NCI-H524 treated with DMSO at 0.1 percent for 48 hours (cell line): ENCODE data around the gene RSPO4.

ENCODE experiments used
- DNase-seq: peaks from one replicate; lab custom pipeline; 2025; lab: John Stamatoyannopoulos, UW

RSPO4 gene

GRCh38 chr20:967796-968742, 34.0 kb downstream of the RSPO4 start:
- no peak for DNase-seq

DNA sequence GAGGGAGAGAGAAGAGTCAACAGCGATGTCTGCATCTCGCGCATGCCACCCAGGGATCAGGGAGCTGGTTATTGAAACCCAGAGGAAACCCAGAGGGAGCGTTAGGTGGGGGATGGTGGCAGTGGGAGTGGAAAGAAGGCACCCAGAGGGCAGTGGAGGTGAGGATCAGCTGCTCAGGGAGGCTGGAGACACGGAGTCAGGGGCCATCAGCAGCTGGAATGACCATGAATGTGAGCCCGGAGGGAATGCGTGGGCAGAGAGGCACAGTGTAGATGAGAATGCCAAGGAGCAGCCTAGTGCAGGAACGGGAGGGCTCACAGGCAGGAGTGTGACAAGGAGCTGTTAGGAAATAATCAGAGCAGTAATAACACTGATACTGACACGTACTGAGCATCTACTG, 36.2 kb downstream of the RSPO4 start:
- no peak for DNase-seq

- no peak for DNase-seq
Measured at GRCh38 chr20:963795-964194, 38.3 kb downstream of the RSPO4 start.

DNA sequence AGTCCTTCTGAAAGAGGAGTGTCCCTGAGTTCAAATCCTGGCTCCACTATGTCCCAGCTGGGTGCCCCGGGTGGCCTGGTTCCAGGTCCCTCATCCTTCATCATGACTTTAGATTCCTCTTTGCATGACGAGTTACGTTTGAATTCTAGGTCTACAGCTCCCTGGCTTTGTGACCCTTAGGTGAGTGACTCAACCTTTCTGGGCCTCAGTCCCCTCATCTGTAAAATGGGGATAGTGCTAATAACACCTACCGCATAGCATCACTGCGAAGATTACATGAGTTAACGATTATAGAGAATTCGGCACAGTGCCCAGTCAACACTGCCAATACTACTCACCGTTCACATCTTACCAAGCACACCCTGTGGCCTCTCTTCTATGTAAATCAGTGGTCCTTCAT, 39.4 kb downstream of the RSPO4 start:
- DNase-seq = no peak

DNA sequence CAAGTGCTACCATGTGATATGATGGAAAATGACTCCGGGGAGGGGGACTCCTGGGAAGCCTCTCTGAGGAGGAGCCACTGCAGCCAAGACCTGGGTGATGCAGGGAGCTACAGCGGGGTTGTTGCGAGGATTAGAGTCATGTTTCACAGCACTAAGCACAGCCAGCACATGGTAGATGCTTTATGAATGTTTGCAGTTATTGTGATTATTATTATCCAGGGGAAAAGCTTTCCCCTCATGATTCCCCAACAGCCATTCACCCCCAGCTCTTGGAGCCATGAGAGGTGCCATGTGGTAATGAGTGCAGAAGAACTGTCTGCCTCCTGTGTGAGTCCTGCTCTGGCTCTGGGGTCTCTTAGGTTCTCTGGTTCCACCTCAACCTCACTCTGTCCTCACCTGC, 39.9 kb downstream of the RSPO4 start:
- no peak for DNase-seq

DNA sequence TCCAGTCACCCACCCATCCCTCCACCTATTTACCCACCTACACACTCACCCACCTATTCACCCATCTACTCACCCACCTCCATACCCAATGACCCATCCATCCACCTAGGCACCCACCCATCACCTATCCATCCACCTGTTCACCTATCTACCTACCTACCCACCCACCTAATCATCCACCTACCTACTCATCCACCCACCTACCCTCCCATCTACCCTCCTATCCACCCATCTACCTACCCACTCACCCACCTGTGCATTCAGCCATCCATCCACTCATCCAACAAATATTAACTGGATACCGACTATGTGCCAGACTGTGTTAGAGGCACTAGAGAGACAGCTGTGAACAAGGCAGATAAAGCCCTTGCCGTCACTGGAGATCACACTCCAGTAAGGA, 40.3 kb downstream of the RSPO4 start:
- DNase-seq = no peak

GRCh38 chr20:959996-960615, 42.0 kb downstream of the RSPO4 start:
- DNase-seq = no peak

DNA sequence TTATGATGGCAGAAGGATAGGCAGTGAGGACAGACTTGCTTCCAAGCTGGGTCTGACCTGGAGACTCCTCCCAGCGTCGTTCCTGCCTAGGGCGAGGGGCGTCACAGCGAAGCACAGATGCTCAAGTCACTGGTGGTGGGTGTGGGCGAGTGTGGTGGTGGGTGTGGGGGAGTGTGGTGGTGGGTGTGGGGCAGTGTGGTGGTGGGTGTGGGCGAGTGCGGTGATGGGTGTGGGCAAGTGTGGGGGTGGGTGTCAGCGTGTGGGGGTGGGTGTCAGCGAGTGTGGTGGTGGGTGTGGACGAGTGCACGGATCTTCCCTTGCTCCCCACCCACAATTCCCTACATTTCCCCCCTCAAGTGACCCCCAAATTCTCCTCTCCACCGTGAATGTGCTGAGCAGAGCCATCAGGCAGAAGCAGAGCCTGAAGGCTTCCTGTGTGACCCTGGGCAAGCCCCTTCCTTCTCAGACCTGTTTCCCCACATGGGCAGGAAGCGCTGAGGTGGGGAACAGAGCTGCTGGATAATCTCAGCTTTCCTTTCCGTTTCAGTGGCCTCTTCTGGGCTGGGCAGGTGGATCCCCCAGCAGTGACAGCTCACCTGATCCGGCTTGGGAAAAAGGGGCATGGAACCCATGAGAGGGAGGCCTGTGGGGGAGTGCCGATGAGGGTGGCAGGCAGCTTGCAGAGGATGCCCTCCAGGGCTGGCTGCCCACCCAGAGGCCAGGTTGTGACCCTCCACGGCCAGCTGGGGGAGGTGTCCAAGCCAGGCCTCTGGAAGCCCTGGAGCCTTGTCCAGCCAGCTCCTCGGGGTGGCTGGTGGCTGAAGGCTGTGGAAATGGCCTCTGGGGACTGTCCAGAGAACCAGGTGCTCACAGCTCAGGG, 42.9 kb downstream of the RSPO4 start:
- no peak for DNase-seq

GRCh38 chr20:957544-957943, 44.6 kb downstream of the RSPO4 start:
- DNase-seq = no peak

DNA sequence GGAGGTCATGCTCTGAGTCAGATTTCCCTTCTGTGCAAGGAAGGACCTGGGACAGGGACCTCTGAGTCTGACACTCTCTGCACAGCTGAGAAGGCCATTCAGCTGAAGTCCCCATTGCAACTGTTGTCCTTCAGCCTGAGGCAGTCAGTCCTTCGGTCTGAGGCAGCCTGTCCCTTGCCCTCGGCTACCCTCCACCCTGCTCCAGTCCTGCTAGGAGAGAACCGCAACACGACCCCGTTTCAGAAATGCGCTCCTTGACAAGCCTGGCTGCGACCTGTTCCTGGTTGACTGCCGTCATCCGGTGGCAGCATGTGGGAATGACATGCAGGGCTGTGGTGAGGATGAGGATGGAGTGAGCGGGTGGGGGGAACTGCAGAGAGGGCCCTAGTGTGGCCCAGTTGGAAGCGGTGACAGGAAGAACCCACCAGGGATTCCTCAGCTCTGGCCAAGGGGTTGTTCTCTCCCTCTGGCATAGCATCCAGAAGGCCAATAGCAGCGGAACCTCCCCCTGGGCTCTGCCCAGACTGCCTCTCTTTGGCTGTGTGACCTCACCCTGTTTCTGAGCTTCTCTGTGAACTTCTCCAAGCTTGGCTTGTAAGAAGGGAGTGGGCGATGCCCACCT, 45.7 kb downstream of the RSPO4 start:
- no peak for DNase-seq

- DNase-seq = no peak
Measured at GRCh38 chr20:955656-956055, 46.5 kb downstream of the RSPO4 start.

DNA sequence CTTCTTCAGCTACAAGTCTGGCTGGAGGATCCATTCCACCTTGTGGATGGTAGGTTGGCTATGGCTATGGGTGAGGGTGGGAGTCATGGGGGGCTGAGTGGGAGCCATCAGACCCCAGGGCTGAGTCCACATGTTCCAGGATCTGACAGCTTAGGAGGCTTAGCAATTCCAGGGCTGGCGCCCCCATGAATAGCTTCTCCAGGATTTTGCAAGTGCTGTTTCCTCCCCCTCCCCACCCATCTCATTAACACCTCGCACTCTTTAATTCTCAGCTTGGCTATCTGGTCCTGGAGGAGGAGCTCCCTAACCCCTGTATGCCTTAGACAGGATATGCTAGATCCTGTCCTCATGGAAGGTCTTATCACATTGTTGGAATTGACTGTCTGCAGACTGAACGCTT, 47.0 kb downstream of the RSPO4 start:
- DNase-seq = no peak

DNA sequence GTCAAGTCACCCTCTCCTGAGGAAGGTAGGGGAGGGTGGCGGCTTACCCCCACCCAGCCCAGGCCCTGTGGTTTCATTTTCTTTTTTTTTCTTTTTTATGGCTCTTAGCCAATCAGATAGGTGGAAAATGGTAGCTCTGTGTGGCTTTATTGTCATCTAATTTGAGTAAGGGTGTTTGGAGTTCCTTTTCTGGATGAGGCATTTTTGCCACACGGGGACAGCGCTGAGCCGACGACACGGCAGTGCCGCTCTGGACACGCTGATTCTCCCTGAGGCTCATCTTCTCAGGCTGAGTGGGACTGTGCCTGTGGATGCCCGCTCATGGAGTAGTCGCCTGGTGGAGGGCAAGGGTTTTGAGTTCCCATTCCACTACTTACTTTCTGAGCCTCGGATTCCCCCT, 48.4 kb downstream of the RSPO4 start:
- DNase-seq = no peak

GRCh38 chr20:952196-952795, 49.8 kb downstream of the RSPO4 start:
- DNase-seq = no peak

DNA sequence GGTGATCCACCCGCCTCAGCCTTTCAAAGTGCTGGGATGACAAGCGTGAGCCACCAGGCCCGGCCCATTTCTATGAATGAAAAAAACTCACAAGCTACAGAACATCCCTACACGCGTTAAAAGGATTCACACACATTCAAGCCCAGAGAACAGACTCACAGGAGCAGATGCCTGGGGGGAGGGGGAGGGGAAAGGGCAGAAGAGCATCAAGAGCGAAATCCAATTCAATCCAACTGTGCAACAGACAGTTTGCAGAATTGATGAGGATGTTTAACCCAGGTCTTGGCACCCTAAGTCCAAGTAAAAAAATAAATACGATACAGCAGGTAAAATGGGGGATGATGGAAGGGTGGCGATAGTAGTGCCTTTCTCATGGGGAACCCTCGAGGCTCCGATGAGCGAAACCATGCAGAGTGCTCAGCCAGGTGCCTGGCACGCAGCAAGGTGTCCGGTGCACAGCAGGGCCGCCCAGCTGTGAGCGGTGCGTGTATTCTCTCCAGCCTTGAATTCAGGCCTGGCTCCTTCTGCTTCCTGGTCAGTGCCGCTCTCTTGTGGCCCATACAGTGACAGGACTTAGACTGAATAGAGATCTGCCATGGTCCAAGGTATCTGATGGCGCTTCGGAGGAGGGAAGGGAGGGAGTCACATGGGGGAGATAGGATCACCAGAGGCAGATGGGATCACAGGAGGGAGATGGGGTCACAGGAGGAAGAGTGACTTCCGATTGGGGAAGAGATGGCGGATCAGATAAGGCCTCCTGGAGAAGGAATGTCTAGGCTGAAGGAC, 50.5 kb downstream of the RSPO4 start:
- DNase-seq = no peak

GRCh38 chr20:949717-950116, 52.4 kb downstream of the RSPO4 start:
- no peak for DNase-seq

- DNase-seq = no peak
Measured at GRCh38 chr20:946826-947225, 55.3 kb downstream of the RSPO4 start.

DNA sequence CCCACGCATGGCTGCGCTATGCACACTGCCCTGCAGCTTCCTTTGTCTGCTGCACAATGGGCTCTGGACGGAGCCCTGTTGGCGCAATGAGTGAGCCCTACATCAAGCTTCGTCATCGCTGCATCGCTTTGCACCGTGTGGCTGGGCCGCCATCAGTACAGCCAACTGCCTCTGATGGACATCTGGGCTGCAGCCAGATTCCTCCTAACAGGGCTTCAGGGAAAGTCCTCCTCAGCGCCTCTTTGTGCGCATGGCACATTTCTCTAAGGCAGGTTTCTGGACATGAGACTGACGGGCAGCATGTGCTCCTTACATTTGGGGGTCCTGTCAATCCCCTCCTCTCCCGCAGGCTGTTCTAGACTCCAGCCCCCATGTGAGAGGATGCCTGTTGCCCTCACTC, 56.3 kb downstream of the RSPO4 start:
- DNase-seq = no peak

GRCh38 chr20:944774-945410, 57.2 kb downstream of the RSPO4 start:
- no peak for DNase-seq

GRCh38 chr20:944148-944547, 58.0 kb downstream of the RSPO4 start:
- no peak for DNase-seq
